Transverse colon (tissue), 3 donors: Measurements from ENCODE around the gene RAET1E.

Experiments used
- POLR2A ChIP-seq: fragments of 450-650 bp; IDR thresholded peaks from one replicate; pipeline ENCODE4 v1.6.1; 2016; ENCODE audit warnings: antibody characterized with exemption, mild to moderate bottlenecking, moderate library complexity
- TF ChIP-seq, protein P1 (sequence below), 5 experiments: fragments of 200-600 bp in 3 of 5; fragments of 450-650 bp in 2 of 5; sonication (generic) in 3 of 5; IDR thresholded peaks; 1 replicate in 2 of 5; 2 replicates in 3 of 5; pipeline ENCODE4 v1.5.1; 2016 to 2017; ENCODE audit warnings: antibody characterized with exemption in 5 of 5, inconsistent platforms in 3 of 5, mild to moderate bottlenecking in 2 of 5, moderate library complexity in 1 of 5

DNA sequence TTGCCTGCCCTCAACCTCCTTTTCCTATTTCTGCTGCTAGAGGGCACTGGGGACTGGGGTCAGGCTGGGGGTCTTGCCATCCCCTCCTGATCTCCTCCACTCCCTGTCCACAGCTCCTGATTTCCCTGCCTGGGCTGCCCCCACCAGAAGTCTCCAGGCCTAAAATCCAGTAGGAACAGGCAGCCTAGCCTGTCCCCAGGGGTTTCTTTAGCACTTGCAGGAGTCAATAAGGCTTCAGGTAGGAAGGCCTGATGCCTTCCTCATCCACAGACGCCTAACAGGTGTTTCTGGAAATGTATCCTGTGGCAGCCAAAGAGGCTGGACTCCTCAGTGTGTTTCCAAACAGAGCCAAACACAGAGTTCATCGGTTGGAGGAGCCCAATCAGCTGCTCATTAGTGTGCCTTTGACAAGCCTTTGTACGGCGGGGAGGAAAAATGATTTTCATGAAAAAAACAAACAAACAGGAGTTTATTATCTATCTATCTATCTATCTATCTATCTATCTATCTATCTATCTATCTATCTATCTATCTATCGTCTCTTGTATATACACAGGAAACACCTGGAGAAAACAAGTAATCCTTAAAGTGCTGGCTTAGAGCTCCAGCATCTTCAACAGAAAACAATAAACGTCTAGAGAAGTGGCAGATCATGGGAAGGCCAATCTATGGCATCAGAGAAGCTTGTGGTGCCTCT is 3.7 kb upstream of the RAET1E start:
- TF ChIP-seq, protein P1, sequence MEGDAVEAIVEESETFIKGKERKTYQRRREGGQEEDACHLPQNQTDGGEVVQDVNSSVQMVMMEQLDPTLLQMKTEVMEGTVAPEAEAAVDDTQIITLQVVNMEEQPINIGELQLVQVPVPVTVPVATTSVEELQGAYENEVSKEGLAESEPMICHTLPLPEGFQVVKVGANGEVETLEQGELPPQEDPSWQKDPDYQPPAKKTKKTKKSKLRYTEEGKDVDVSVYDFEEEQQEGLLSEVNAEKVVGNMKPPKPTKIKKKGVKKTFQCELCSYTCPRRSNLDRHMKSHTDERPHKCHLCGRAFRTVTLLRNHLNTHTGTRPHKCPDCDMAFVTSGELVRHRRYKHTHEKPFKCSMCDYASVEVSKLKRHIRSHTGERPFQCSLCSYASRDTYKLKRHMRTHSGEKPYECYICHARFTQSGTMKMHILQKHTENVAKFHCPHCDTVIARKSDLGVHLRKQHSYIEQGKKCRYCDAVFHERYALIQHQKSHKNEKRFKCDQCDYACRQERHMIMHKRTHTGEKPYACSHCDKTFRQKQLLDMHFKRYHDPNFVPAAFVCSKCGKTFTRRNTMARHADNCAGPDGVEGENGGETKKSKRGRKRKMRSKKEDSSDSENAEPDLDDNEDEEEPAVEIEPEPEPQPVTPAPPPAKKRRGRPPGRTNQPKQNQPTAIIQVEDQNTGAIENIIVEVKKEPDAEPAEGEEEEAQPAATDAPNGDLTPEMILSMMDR (IDR thresholded peaks at IDR 0.05): no peak
- no peak for TF ChIP-seq POLR2A
